Cardiac muscle cell (in vitro differentiated cells and primary cell): Measurements from ENCODE around the gene FGGY. TPM values are rescaled to one million over a fixed set of nuclear protein-coding genes. Genes with fewer than 3 reads are reported as not detected.

Experiments used
- DNase-seq, 2 donors: peaks; one replicate each; pipeline versions ENCODE4 v3.0.0 to v3.0.0-alpha.2; 2010 to 2017; ENCODE audit warnings: low read depth in 1 of 2, low spot score in 1 of 2
- H3K27ac ChIP-seq: fragments of 200-600 bp; sonication (generic); 2 replicates; pipeline ENCODE4 v1.5.1; 2016
- H3K27me3 ChIP-seq: fragments of 200-600 bp; sonication (generic); 2 replicates; pipeline ENCODE4 v1.6.0; 2016; ENCODE audit warnings: control low read depth
- H3K36me3 ChIP-seq: fragments of 200-600 bp; sonication (generic); 2 replicates; pipeline ENCODE4 v1.5.1; 2016; ENCODE audit warnings: control low read depth
- H3K4me1 ChIP-seq: fragments of 200-600 bp; sonication (generic); 2 replicates; pipeline ENCODE4 v1.8.1; 2017; ENCODE audit warnings: low read depth, mild to moderate bottlenecking, mixed run types
- H3K4me3 ChIP-seq: fragments of 200-600 bp; sonication (generic); 2 replicates; pipeline ENCODE4 v1.5.1; 2016; ENCODE audit warnings: mild to moderate bottlenecking
- H3K9me3 ChIP-seq: fragments of 200-600 bp; sonication (generic); 2 replicates; pipeline ENCODE4 v1.5.1; 2017; ENCODE audit warnings: low read depth, mild to moderate bottlenecking, control low read depth
- polyA plus RNA-seq: library from polyadenylated mRNA; unstranded; fragments of >200 nt; fragmentation: Nextera tagmentation; extraction: Ambion mirVana; gene quantifications from 2 replicates; pipeline ENCODE4 v1.2.1, GENCODE V29; 2016
- total RNA-seq: library from RNA; depleted of rRNA; stranded (reverse); fragments of >200 nt; gene quantifications from 2 replicates; pipeline ENCODE4 v1.2.3, GENCODE V29; 2016
- TF ChIP-seq, protein P1 (sequence below): IDR thresholded peaks from 2 replicates; pipeline ENCODE4 v1.5.1; 2012; ENCODE audit warnings: low read depth, mild to moderate bottlenecking, low read length

Gene FGGY
- total and polyA plus RNA-seq, 2 experiments from 2014 or later = 9.8 to 14.5 TPM

DNA sequence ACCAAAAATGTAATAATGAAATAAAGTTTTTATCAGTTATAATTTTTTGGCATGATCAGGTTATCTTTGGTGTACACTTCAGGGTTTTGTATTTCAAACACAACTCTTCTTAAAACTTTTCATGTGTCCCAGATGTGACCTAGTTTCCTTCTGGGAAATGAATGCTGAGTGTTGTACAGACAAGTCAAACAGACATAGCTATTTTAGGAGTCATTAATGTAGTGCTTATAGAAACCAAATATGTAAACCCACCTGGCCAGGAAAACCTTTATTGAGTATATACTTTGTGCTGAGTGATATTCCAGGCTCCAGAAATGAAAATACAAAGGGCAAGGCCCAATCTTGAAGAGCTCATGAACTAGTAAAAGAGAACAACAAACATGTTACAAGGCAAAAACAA is 491.9 kb downstream of the FGGY start:
- Histone ChIP-seq H3K4me1 (no peaks in the 10 kb centered on the region), H3K36me3 (no peaks in the 10 kb centered on the region), H3K27me3 (no peaks in the 10 kb centered on the region), H3K9me3 (no peaks in the 10 kb centered on the region), H3K27ac (no peak overlapping the region), H3K4me3 (no peak overlapping the region)
- no peak for DNase-seq
- TF ChIP-seq, protein P1, sequence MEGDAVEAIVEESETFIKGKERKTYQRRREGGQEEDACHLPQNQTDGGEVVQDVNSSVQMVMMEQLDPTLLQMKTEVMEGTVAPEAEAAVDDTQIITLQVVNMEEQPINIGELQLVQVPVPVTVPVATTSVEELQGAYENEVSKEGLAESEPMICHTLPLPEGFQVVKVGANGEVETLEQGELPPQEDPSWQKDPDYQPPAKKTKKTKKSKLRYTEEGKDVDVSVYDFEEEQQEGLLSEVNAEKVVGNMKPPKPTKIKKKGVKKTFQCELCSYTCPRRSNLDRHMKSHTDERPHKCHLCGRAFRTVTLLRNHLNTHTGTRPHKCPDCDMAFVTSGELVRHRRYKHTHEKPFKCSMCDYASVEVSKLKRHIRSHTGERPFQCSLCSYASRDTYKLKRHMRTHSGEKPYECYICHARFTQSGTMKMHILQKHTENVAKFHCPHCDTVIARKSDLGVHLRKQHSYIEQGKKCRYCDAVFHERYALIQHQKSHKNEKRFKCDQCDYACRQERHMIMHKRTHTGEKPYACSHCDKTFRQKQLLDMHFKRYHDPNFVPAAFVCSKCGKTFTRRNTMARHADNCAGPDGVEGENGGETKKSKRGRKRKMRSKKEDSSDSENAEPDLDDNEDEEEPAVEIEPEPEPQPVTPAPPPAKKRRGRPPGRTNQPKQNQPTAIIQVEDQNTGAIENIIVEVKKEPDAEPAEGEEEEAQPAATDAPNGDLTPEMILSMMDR = no peak

DNA sequence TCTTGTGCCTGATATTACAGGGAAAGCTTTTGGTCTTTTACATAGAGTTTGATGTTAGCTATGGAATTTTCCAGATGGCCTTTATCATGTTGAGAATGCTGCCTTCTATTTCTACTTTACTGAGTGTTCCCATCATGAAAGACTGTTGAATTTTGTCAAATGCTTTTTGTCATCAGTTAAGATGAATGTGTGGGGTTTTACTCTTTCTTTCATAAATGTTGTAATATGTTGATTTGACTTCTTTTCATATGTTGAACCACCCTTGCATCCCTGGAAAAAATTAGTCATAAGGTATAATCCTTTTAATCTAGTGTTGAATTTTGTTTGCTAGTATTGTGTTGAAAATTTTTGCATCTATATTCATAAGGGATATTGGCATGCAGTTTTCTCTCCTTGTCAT is 501.7 kb downstream of the FGGY start:
- Histone ChIP-seq H3K4me3 (no peak overlapping the region), H3K4me1 (no peaks in the 10 kb centered on the region), H3K27me3 (no peaks in the 10 kb centered on the region), H3K9me3 (no peaks in the 10 kb centered on the region), H3K36me3 (no peaks in the 10 kb centered on the region), H3K27ac (no peak overlapping the region)
- TF ChIP-seq, protein P1 = no peak
- DNase-seq = no peak

DNA sequence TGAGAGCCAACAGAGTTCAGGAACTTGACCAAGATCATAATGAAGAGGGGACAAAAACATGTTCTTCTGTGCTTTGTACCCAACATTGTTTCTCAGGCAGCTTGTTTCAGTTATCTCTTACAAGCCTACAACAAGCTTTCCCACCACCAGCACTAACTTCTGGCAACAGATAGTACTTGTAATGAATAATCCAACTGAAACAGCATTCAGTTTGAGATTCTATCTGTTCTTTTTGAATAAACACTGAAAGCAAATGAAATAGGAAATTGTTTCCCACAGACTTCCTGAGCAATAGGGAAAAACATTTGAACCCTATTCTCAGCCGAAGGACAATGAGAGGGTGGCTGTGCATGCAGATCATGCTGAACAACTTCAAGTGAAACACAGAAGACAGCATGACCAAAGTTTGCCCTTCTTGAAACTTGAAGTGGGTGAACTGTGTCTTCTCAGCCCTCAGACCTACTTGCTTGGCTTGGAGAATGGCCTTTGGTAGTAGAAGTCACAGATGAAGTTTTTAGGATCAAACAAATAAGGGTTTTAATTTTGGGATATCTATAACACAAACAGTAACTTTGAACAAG is 506.7 kb downstream of the FGGY start:
- H3K27me3 ChIP-seq = no peaks in the 10 kb centered on the region
- TF ChIP-seq, protein P1 = no peak
- no peak for DNase-seq
- no peak overlapping the region for H3K4me3 ChIP-seq
- H3K36me3 ChIP-seq = no peaks in the 10 kb centered on the region
- no peaks in the 10 kb centered on the region for H3K9me3 ChIP-seq
- no peaks in the 10 kb centered on the region for H3K4me1 ChIP-seq
- H3K27ac ChIP-seq = no peak overlapping the region

DNA sequence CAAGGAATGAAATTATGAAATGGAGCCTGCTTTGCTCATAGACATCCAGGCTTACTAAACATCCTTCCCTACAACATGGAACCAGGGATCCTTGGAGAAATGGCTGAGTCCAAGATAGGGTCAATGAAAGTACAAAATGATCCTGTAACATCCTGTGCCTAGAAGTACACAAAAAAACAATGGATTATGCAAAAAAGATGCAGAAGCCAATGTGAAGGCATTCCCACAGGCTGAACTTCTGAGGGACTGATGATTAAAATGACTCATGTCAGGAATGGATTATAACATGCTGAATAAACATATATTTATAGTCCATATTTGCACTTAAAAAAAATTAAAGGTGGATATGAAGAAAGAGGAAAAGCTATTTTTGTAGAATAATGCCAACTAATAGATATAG is 507.4 kb downstream of the FGGY start:
- no peak for DNase-seq
- TF ChIP-seq, protein P1 = no peak
- no peak overlapping the region for H3K27ac ChIP-seq
- no peaks in the 10 kb centered on the region for H3K9me3 ChIP-seq
- H3K4me1 ChIP-seq = no peaks in the 10 kb centered on the region
- H3K27me3 ChIP-seq = no peaks in the 10 kb centered on the region
- H3K36me3 ChIP-seq = no peaks in the 10 kb centered on the region
- no peak overlapping the region for H3K4me3 ChIP-seq

DNA sequence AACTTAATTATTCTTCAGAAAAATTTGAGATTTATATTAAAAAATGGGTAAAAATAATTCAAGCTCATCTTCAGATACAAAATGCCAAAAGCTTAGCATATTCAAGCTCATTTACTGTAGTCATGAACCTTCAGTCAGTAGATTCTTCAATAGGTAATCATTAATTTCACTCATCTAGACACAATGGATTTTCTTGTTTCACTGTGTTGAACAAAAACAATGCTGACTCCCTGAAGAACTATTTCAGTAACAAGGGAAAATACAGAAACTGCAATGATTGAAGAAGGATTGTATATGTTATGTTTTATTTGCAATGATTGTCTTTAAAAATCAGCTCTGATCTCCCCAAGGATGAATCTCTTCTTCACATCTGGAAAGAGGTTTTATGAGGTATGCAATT is 508.7 kb downstream of the FGGY start:
- Histone ChIP-seq H3K9me3 (no peaks in the 10 kb centered on the region), H3K4me3 (no peak overlapping the region), H3K27ac (no peak overlapping the region), H3K4me1 (peaks cover 6% of the 10 kb centered on the region), H3K36me3 (no peaks in the 10 kb centered on the region), H3K27me3 (no peaks in the 10 kb centered on the region)
- DNase-seq = no peak
- TF ChIP-seq, protein P1 = no peak
